Smooth muscle cell (in vitro differentiated cells): ENCODE results near the gene DLL4. TPM values are rescaled to one million over a fixed set of nuclear protein-coding genes. Genes with fewer than 3 reads are reported as not detected.
A peak's percentile ranks its signal among the peaks of the same experiment; 100 is the strongest.
"Not testable (repeated sequence)": the region's sequence is repeated elsewhere in the genome, so short reads cannot be mapped to it uniquely, and the experiment has no call there.

Experiments used
- DNase-seq: peaks from one replicate; lab custom pipeline; 2025; ENCODE audit not compliant: unreplicated experiment; lab: John Stamatoyannopoulos, UW
- H2AFZ ChIP-seq: fragments of 200-600 bp; sonication (generic); 2 replicates; pipeline ENCODE4 v1.6.0; 2016; ENCODE audit warnings: antibody characterized with exemption, low read depth, mild to moderate bottlenecking
- H3F3A ChIP-seq: fragments of 200-600 bp; sonication (generic); 2 replicates; pipeline ENCODE4 v1.6.0; 2017; ENCODE audit warnings: antibody characterized with exemption, low read depth
- H3K27ac ChIP-seq: fragments of 200-600 bp; sonication (generic); 2 replicates; pipeline ENCODE4 v1.5.1; 2016; ENCODE audit warnings: low read depth, mild to moderate bottlenecking
- H3K27me3 ChIP-seq: fragments of 200-600 bp; sonication (generic); 2 replicates; pipeline ENCODE4 v1.6.1; 2016; ENCODE audit warnings: low read depth, mild to moderate bottlenecking
- H3K36me3 ChIP-seq: fragments of 200-600 bp; sonication (generic); 2 replicates; pipeline ENCODE4 v1.5.1; 2016; ENCODE audit warnings: low read depth
- H3K4me1 ChIP-seq: fragments of 200-600 bp; sonication (generic); 2 replicates; pipeline ENCODE4 v1.5.1; 2016; ENCODE audit warnings: low read depth
- H3K4me2 ChIP-seq: fragments of 200-600 bp; sonication (generic); 2 replicates; pipeline ENCODE4 v1.6.0; 2016; ENCODE audit warnings: mild to moderate bottlenecking
- H3K4me3 ChIP-seq: fragments of 200-600 bp; sonication (generic); 2 replicates; pipeline ENCODE4 v1.5.1; 2016; ENCODE audit warnings: mild to moderate bottlenecking
- H3K79me2 ChIP-seq: fragments of 200-600 bp; sonication (generic); 2 replicates; pipeline ENCODE4 v1.6.0; 2016; ENCODE audit warnings: low read depth, mild to moderate bottlenecking
- H3K9ac ChIP-seq: fragments of 200-600 bp; sonication (generic); 2 replicates; pipeline ENCODE4 v1.6.0; 2016; ENCODE audit warnings: low read depth
- H3K9me3 ChIP-seq: fragments of 200-600 bp; sonication (generic); replicated peaks from 2 replicates; pipeline ENCODE4 v1.5.1; 2016; ENCODE audit warnings: low read depth
- H4K20me1 ChIP-seq: fragments of 200-600 bp; sonication (generic); 2 replicates; pipeline ENCODE4 v1.6.0; 2016; ENCODE audit warnings: low read depth
- CTCF ChIP-seq: fragments of 200-600 bp; sonication (generic); IDR thresholded peaks from 2 replicates; pipeline ENCODE4 v1.5.1; 2017; ENCODE audit warnings: borderline replicate concordance, mild to moderate bottlenecking, antibody characterized with exemption; ENCODE audit not compliant: insufficient read depth, poor library complexity, severe bottlenecking
- WGBS: methylation state at CpG from one replicate; pipeline ENCODE4 v1.1.7; 2016; ENCODE audit warnings: low lambda C conversion rate; 5-methylcytosine and 5-hydroxymethylcytosine counted together
- polyA plus RNA-seq: library from polyadenylated mRNA; unstranded; fragments of >200 nt; fragmentation: Nextera tagmentation; extraction: Ambion mirVana; gene quantifications from 2 replicates; pipeline ENCODE4 v1.2.1, GENCODE V29; 2016
- total RNA-seq: library from RNA; depleted of rRNA; stranded (reverse); fragments of >200 nt; gene quantifications from 2 replicates; pipeline ENCODE4 v1.2.3, GENCODE V29; 2014

DLL4 gene
- total and polyA plus RNA-seq, 2 experiments from 2014 or later: not detected

GRCh38 chr15:40953713-40954074, 24.6 kb downstream of the DLL4 start:
- Histone ChIP-seq H3F3A (peaks cover 3% of the 10 kb centered on the region), H3K27ac (peak overlapping the region; percentile 78), H3K9ac (peak overlapping the region; percentile 75), H3K79me2 (peaks cover 29% of the 10 kb centered on the region), H3K9me3 (no peaks in the 10 kb centered on the region), H3K27me3 (no peaks in the 10 kb centered on the region), H3K4me3 (peak overlapping the region; percentile 79), H3K4me2 (peak overlapping the region; percentile 93), H3K36me3 (no peaks in the 10 kb centered on the region), H3K4me1 (no peaks in the 10 kb centered on the region), H4K20me1 (peaks cover 31% of the 10 kb centered on the region), H2AFZ (peak overlapping the region; percentile 79)
- 1% methylated on average over 17 of the region's 17 CpGs for WGBS
- no peak for TF ChIP-seq CTCF
- DNase-seq: no peak

GRCh38 chr15:40954158-40954848, 25.2 kb downstream of the DLL4 start:
- H3K4me3 ChIP-seq: peak overlapping the region; percentile 79
- H3K27me3 ChIP-seq, H3K4me1 ChIP-seq, H3K9me3 ChIP-seq, H3F3A ChIP-seq, H3K27ac ChIP-seq, H3K36me3 ChIP-seq, DNase-seq: not testable (repeated sequence)
- peak overlapping the region; percentile 75 for H3K9ac ChIP-seq
- 42% methylated on average over 8 of the region's 8 CpGs for WGBS
- H3K79me2 ChIP-seq: peaks cover 29% of the 10 kb centered on the region
- H3K4me2 ChIP-seq: peak overlapping the region; percentile 93
- H2AFZ ChIP-seq: peak overlapping the region; percentile 79
- peaks cover 31% of the 10 kb centered on the region for H4K20me1 ChIP-seq

GRCh38 chr15:40955141-40955903, 26.2 kb downstream of the DLL4 start:
- Histone ChIP-seq H3K4me1 (peaks cover 6% of the 10 kb centered on the region), H3K4me2 (peak overlapping the region; percentile 75), H3K36me3 (no peaks in the 10 kb centered on the region), H3F3A (peaks cover 3% of the 10 kb centered on the region), H4K20me1 (peaks cover 31% of the 10 kb centered on the region), H2AFZ (no peak overlapping the region), H3K27ac (no peak overlapping the region), H3K27me3 (no peaks in the 10 kb centered on the region), H3K9ac (no peak overlapping the region), H3K4me3 (no peak overlapping the region), H3K9me3 (no peaks in the 10 kb centered on the region), H3K79me2 (peaks cover 29% of the 10 kb centered on the region)
- DNase-seq: no peak
- WGBS: 88% methylated on average over 20 of the region's 20 CpGs
- TF ChIP-seq CTCF: no peak

GRCh38 chr15:40955930-40956540, 26.9 kb downstream of the DLL4 start:
- no peaks in the 10 kb centered on the region for H3K9me3 ChIP-seq
- H3F3A ChIP-seq: peaks cover 3% of the 10 kb centered on the region
- peaks cover 6% of the 10 kb centered on the region for H3K4me1 ChIP-seq
- no peaks in the 10 kb centered on the region for H3K36me3 ChIP-seq
- H3K27ac ChIP-seq: no peak overlapping the region
- H4K20me1 ChIP-seq: peaks cover 31% of the 10 kb centered on the region
- TF ChIP-seq CTCF: no peak
- no peak overlapping the region for H3K4me3 ChIP-seq
- WGBS: 81% methylated on average over 3 of the region's 3 CpGs
- H3K9ac ChIP-seq: no peak overlapping the region
- peak overlapping the region; percentile 75 for H3K4me2 ChIP-seq
- DNase-seq: no peak
- peaks cover 29% of the 10 kb centered on the region for H3K79me2 ChIP-seq
- no peak overlapping the region for H2AFZ ChIP-seq
- no peaks in the 10 kb centered on the region for H3K27me3 ChIP-seq
